ENCODE data around the gene SCRT2. TPM values are rescaled to one million over a fixed set of nuclear protein-coding genes. Genes with fewer than 3 reads are reported as not detected.

SCRT2 gene
- total RNA-seq, 1 donor from 2014 or later: not detected

DNA sequence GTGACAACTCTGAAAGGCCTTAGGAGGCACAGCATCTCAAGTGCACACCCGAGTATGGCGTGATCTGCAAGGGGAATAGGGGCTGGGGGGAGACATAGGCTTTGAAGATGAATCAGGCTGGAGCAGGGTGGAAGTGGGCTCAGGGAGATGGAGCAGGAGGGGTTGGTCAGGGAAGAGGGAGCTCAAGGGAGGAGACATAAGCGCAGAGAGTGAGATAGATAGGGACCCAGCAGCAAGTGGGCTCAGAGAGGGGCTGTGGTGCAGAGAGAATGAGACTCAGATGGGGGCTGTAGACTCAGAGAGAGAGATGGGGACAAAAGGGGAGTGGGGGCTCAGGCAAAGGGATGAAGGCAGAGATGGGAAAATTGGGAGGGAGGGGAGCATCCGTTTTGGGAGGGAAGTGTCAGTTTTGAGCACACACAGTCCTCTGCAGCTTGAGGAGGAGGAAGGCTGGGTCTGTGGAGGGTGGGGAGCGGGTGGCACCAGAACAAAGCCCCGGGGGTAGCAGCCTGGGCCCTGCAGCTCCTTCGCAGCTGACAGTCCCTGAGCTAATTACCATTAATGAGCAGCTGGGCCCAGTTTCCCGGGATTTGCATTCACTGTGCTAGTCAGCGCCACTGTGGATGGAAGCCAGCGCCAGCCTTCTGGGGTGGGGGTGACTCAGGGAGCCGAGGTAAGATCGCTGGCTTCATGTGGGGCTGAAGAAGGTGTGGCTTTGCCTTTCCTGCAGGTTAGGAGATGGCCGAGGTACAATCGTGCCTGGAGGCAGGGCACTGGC, 41.3 kb downstream of the SCRT2 start:
- ATAC-seq (ENCODE audit: low read depth) (no peak), DNase-seq (no peak)
- H3K9me3 Mint-ChIP-seq: no peaks in the 10 kb centered on the region
- H3K36me3 Mint-ChIP-seq (ENCODE audit: low read depth): no peaks in the 10 kb centered on the region
- ChIA-PET POLR2A (no interaction called here), CTCF (no interaction called here)
- no peak overlapping the region for H3K27ac Mint-ChIP-seq
- TF ChIP-seq, protein P1, sequence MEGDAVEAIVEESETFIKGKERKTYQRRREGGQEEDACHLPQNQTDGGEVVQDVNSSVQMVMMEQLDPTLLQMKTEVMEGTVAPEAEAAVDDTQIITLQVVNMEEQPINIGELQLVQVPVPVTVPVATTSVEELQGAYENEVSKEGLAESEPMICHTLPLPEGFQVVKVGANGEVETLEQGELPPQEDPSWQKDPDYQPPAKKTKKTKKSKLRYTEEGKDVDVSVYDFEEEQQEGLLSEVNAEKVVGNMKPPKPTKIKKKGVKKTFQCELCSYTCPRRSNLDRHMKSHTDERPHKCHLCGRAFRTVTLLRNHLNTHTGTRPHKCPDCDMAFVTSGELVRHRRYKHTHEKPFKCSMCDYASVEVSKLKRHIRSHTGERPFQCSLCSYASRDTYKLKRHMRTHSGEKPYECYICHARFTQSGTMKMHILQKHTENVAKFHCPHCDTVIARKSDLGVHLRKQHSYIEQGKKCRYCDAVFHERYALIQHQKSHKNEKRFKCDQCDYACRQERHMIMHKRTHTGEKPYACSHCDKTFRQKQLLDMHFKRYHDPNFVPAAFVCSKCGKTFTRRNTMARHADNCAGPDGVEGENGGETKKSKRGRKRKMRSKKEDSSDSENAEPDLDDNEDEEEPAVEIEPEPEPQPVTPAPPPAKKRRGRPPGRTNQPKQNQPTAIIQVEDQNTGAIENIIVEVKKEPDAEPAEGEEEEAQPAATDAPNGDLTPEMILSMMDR (IDR thresholded peaks at IDR 0.05): no peak
- intact Hi-C loops (cut with micrococcal nuclease): no loop called here
- peaks cover 19% of the 10 kb centered on the region for H3K27me3 Mint-ChIP-seq
- no peak overlapping the region for H3K4me3 Mint-ChIP-seq
- H3K4me1 Mint-ChIP-seq: no peaks in the 10 kb centered on the region

DNA sequence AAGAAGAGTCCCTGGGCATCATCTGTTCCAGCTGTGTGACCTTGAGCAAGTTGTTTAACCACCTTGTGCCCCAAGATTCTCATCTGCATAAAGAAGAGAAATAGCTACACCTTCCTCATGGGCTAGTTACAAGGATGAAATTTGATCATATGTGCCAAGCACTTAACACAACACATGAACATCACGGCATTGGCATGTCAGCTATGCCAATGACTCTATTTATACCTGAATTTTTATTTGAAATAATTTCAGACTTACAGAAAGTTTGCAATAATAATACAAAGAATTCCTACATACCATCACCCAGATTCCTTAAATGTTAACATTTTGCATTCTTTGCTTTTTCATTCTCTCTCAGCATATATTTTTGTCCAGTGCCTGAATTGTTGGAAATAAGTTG, 44.5 kb downstream of the SCRT2 start:
- no peaks in the 10 kb centered on the region for H3K4me1 Mint-ChIP-seq
- no peaks in the 10 kb centered on the region for H3K36me3 Mint-ChIP-seq (ENCODE audit: low read depth)
- ChIA-PET POLR2A (interaction anchor here (0.7 kb wide), 1 partner anchor 120 kb away, joined by 8 read pairs; no protein-coding TSS in a partner anchor), CTCF (no interaction called here)
- DNase-seq: no peak
- no peak overlapping the region for H3K27ac Mint-ChIP-seq
- no peaks in the 10 kb centered on the region for H3K9me3 Mint-ChIP-seq
- ATAC-seq (ENCODE audit: low read depth): no peak
- H3K27me3 Mint-ChIP-seq: peaks cover 15% of the 10 kb centered on the region
- intact Hi-C loops (cut with micrococcal nuclease): no loop called here
- no peak overlapping the region for H3K4me3 Mint-ChIP-seq
- TF ChIP-seq, protein P1 (IDR thresholded peaks at IDR 0.05): no peak

- ChIA-PET POLR2A (no interaction called here), CTCF (no interaction called here)
- H3K36me3 Mint-ChIP-seq (ENCODE audit: low read depth): no peaks in the 10 kb centered on the region
- no peak overlapping the region for H3K27ac Mint-ChIP-seq
- H3K4me3 Mint-ChIP-seq: no peak overlapping the region
- ATAC-seq (ENCODE audit: low read depth) (no peak), DNase-seq (no peak)
- intact Hi-C loops (cut with micrococcal nuclease): no loop called here
- TF ChIP-seq, protein P1 (IDR thresholded peaks at IDR 0.05): no peak
- H3K9me3 Mint-ChIP-seq: no peaks in the 10 kb centered on the region
- H3K27me3 Mint-ChIP-seq: peaks cover 14% of the 10 kb centered on the region
- no peaks in the 10 kb centered on the region for H3K4me1 Mint-ChIP-seq
Observed at GRCh38 chr20:626579-626978, 49.0 kb downstream of the SCRT2 start.

- Mint-ChIP-seq H3K4me3 (no peak overlapping the region), H3K27ac (no peak overlapping the region), H3K9me3 (no peaks in the 10 kb centered on the region), H3K36me3 (ENCODE audit: low read depth) (no peaks in the 10 kb centered on the region), H3K27me3 (peaks cover 22% of the 10 kb centered on the region), H3K4me1 (no peaks in the 10 kb centered on the region)
- ATAC-seq (ENCODE audit: low read depth) (no peak), DNase-seq (no peak)
- CTCF ChIA-PET: no interaction called here
- intact Hi-C loops (cut with micrococcal nuclease): no loop called here
- TF ChIP-seq, protein P1 (IDR thresholded peaks at IDR 0.05): no peak
- POLR2A ChIA-PET: no interaction called here
Observed at GRCh38 chr20:625360-625932, 50.2 kb downstream of the SCRT2 start.

DNA sequence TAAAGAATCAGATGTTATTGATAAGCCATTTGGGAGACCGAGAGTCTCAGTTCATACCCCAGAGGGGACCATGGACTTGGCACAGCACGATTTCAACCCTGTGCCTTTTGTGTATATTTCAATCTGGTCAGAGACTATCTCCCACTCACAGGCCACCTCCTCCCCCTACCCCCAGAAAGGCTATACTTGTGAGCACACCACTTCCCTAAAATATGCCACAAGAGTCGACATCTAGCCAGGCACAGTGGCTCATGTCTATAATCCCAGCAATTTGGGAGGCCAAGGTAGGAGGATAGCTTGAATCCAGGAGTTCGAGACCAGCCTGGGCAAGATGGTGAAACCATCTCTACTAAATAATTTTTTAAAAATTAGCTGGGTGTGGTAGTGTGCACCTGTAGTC, 51.9 kb downstream of the SCRT2 start:
- no peaks in the 10 kb centered on the region for H3K9me3 Mint-ChIP-seq
- H3K27ac Mint-ChIP-seq: no peak overlapping the region
- ATAC-seq (ENCODE audit: low read depth) (no peak), DNase-seq (no peak)
- ChIA-PET CTCF (interaction anchor here (1.1 kb wide), 1 partner anchor 22 kb away, joined by 3 read pairs; no protein-coding TSS in a partner anchor), POLR2A (interaction anchor here (0.5 kb wide), 1 partner anchor 376 kb away, joined by 3 read pairs; no protein-coding TSS in a partner anchor)
- intact Hi-C loops (cut with micrococcal nuclease): no loop called here
- H3K36me3 Mint-ChIP-seq (ENCODE audit: low read depth): no peaks in the 10 kb centered on the region
- H3K27me3 Mint-ChIP-seq: peaks cover 32% of the 10 kb centered on the region
- H3K4me1 Mint-ChIP-seq: no peaks in the 10 kb centered on the region
- H3K4me3 Mint-ChIP-seq: no peak overlapping the region
- TF ChIP-seq, protein P1 (IDR thresholded peaks at IDR 0.05): no peak

Data from activated B cell treated with CpG ODN at 0.5 μM for 24 hours (primary cell).